Progenitor cell of endocrine pancreas (in vitro differentiated cells): ENCODE data around the gene VPS50. TPM values are rescaled to one million over a fixed set of nuclear protein-coding genes. Genes with fewer than 3 reads are reported as not detected.

Experiments
- DNase-seq: peaks from one replicate; pipeline ENCODE4 v3.0.0; 2021; ENCODE audit warnings: low spot score; ENCODE audit not compliant: unreplicated experiment
- H3K27ac Mint-ChIP-seq: 2 replicates; pipeline ENCODE4 v1.8.0; 2021; ENCODE audit warnings: mild to moderate bottlenecking, moderate library complexity, mixed read lengths
- H3K27me3 Mint-ChIP-seq: 2 replicates; pipeline ENCODE4 v1.8.0; 2021; ENCODE audit warnings: mixed read lengths
- H3K36me3 Mint-ChIP-seq: 2 replicates; pipeline ENCODE4 v1.8.0; 2022; ENCODE audit warnings: mixed read lengths; ENCODE audit not compliant: insufficient read depth
- H3K4me1 Mint-ChIP-seq: 2 replicates; pipeline ENCODE4 v1.8.0; 2021; ENCODE audit warnings: low read depth, mixed read lengths
- H3K4me3 Mint-ChIP-seq: 2 replicates; pipeline ENCODE4 v1.8.0; 2021; ENCODE audit warnings: low read depth, mild to moderate bottlenecking, moderate library complexity, mixed read lengths
- H3K9me3 Mint-ChIP-seq: 2 replicates; pipeline ENCODE4 v1.8.0; 2021; ENCODE audit warnings: low read depth, mixed read lengths
- CTCF ChIP-seq: fragments of 200-600 bp; sonication (generic); IDR thresholded peaks from one replicate; pipeline ENCODE4 v1.5.0; 2021; ENCODE audit warnings: antibody characterized with exemption, mild to moderate bottlenecking; ENCODE audit not compliant: unreplicated experiment
- total RNA-seq: library from RNA; stranded (reverse); gene quantifications from 2 replicates; pipeline ENCODE4 v1.2.1, GENCODE V29; 2021

Gene VPS50
- total RNA-seq, 1 donor from 2014 or later, result 29.9 TPM

GRCh38 chr7:93374345-93374940 lies 142.3 kb downstream of the VPS50 start:
- DNase-seq, result no peak
- TF ChIP-seq CTCF, result peak; percentile 70
- H3K27ac Mint-ChIP-seq, result no peak overlapping the region
- no peaks in the 10 kb centered on the region for H3K27me3 Mint-ChIP-seq
- H3K4me1 Mint-ChIP-seq, result no peaks in the 10 kb centered on the region
- no peak overlapping the region for H3K4me3 Mint-ChIP-seq
- no peaks in the 10 kb centered on the region for H3K36me3 Mint-ChIP-seq
- H3K9me3 Mint-ChIP-seq, result no peaks in the 10 kb centered on the region

GRCh38 chr7:93375603-93376002 lies 143.4 kb downstream of the VPS50 start:
- Mint-ChIP-seq H3K9me3 (no peaks in the 10 kb centered on the region), H3K27ac (no peak overlapping the region), H3K27me3 (no peaks in the 10 kb centered on the region), H3K36me3 (no peaks in the 10 kb centered on the region), H3K4me3 (no peak overlapping the region), H3K4me1 (no peaks in the 10 kb centered on the region)
- DNase-seq, result no peak
- no peak for TF ChIP-seq CTCF

GRCh38 chr7:93378131-93378760 lies 146.1 kb downstream of the VPS50 start:
- H3K4me3 Mint-ChIP-seq, result no peak overlapping the region
- no peak for DNase-seq
- no peaks in the 10 kb centered on the region for H3K36me3 Mint-ChIP-seq
- no peak overlapping the region for H3K27ac Mint-ChIP-seq
- no peaks in the 10 kb centered on the region for H3K4me1 Mint-ChIP-seq
- no peaks in the 10 kb centered on the region for H3K27me3 Mint-ChIP-seq
- no peaks in the 10 kb centered on the region for H3K9me3 Mint-ChIP-seq
- no peak for TF ChIP-seq CTCF

- H3K4me3 Mint-ChIP-seq, result no peak overlapping the region
Measured at GRCh38 chr7:93382362-93382761, 150.2 kb downstream of the VPS50 start.

GRCh38 chr7:93390660-93391059 lies 158.5 kb downstream of the VPS50 start:
- no peak for DNase-seq
- no peak for TF ChIP-seq CTCF
- H3K27me3 Mint-ChIP-seq, result peaks cover 6% of the 10 kb centered on the region
- no peaks in the 10 kb centered on the region for H3K9me3 Mint-ChIP-seq
- H3K27ac Mint-ChIP-seq, result no peak overlapping the region
- H3K36me3 Mint-ChIP-seq, result no peaks in the 10 kb centered on the region
- no peak overlapping the region for H3K4me3 Mint-ChIP-seq
- H3K4me1 Mint-ChIP-seq, result no peaks in the 10 kb centered on the region

More at GRCh38 chr7:93382362-93382761, 150.2 kb downstream of the VPS50 start:
- Mint-ChIP-seq H3K27me3 (no peaks in the 10 kb centered on the region), H3K4me1 (no peaks in the 10 kb centered on the region), H3K36me3 (no peaks in the 10 kb centered on the region), H3K27ac (no peak overlapping the region), H3K9me3 (no peaks in the 10 kb centered on the region)
- no peak for DNase-seq
- TF ChIP-seq CTCF, result no peak
